HEK293T (cell line): Measurements from ENCODE around the gene PCDH9.

Experiments
- ARNT ChIP-seq: fragments of 450-650 bp; IDR thresholded peaks from 2 replicates; pipeline ENCODE4 v1.6.1; 2017; ENCODE audit warnings: mild to moderate bottlenecking
- BHLHE40 ChIP-seq: fragments of 450-650 bp; IDR thresholded peaks from 2 replicates; pipeline ENCODE4 v1.6.1; 2016; ENCODE audit warnings: mild to moderate bottlenecking, moderate library complexity, borderline replicate concordance
- ELF4 ChIP-seq: fragments of 450-650 bp; IDR thresholded peaks from 2 replicates; pipeline ENCODE4 v1.6.1; 2017; ENCODE audit warnings: antibody characterized with exemption
- FOXK2 ChIP-seq: fragments of 450-650 bp; IDR thresholded peaks from 2 replicates; pipeline ENCODE4 v1.6.1; 2016; ENCODE audit warnings: mild to moderate bottlenecking
- FOXM1 ChIP-seq: fragments of 450-650 bp; IDR thresholded peaks from 2 replicates; pipeline ENCODE4 v1.6.1; 2017; ENCODE audit warnings: mild to moderate bottlenecking, borderline replicate concordance

DNA sequence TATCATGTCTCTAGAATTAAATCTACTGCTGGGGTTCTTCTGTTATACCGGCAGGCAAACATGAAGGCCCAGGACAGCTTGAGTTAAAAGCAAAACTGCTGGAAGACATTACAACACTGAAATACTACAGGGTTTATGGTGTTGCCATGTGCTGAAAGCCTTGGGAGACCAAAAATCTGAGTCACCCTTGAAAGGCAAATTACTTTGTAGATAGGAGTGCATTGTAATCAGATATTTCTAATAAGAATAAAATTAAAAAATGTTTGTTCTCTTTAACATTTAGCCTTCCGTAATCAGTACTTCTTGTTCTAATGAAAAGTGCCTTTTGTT is 181.3 kb downstream of the PCDH9 start:
- TF ChIP-seq FOXM1 (no peak), ELF4 (no peak), FOXK2 (no peak), ARNT (no peak), BHLHE40 (no peak)
